ENCODE data around the gene ASTN2.

GRCh38 chr9:116644091-116644688, 770.7 kb downstream of the ASTN2 start:
- TF ChIP-seq CTCF (IDR thresholded peaks at IDR 0.05) = no peak
- TF ChIP-seq POLR2A (IDR thresholded peaks at IDR 0.05) = no peak

Data from lower leg skin (tissue), 3 donors.